GM18498 (cell line): Measurements from ENCODE around the gene IL23A.

ENCODE experiments used
- ATAC-seq: cut with Tn5 transposase; IDR thresholded peaks from one replicate; pipeline ENCODE4 v1.9.1; 2021; ENCODE audit warnings: mild to moderate bottlenecking, moderate library complexity; ENCODE audit not compliant: unreplicated experiment

The IL23A gene

DNA sequence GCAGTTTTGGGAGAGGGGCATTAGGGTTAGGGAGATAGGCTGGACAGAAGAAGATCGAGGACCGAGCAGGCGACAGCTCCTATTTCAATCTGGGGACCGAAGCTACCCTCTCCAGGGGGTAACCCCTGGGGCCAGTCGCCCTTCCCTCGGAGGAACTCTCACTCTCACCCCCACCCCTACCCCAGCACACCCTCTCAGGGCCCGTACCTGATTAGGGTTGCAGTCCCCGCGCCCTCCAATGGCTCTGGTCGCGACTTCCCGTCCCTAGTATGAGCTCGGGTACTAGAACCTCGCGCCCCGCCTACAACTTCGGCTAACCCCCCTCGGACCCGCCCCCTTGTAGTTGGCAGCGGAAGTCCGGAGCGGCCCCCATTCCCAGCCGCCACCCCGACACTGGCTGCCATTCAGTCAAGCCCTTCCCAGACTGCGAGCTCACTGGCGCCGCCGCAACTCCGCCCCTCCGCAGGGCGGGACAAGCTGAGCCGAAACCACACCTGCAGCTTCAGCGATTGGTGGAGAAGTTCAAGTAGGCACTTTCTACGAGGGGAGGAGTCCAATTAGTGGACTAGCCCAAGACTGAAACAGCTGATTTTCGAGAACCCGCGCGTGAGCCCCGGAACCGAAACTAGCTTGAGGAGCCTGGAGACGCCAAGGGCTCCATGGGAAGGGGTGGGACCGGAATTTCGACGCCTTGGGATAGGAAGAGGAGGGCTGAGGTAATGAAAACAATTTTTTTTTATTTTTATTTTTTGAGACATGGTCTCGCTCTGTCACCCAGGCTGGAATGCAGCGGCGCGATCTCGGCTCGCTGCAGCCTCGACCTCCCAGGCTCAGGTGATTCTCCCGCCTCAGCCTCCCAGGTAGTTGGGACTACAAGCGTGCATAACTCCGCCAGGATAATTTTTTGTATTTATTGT, 21.4 kb downstream of the IL23A start, which contains the start of gene STAT2:
TSS of gene STAT2 (minus strand) at position 257 of the 917 bp plus-strand sequence. CDS start 3,536 bp downstream, outside the sequence.
- ATAC-seq = peak; percentile 95

- no peak for ATAC-seq
Measured at GRCh38 chr12:56361487-56362129, 22.9 kb downstream of the IL23A start.

DNA sequence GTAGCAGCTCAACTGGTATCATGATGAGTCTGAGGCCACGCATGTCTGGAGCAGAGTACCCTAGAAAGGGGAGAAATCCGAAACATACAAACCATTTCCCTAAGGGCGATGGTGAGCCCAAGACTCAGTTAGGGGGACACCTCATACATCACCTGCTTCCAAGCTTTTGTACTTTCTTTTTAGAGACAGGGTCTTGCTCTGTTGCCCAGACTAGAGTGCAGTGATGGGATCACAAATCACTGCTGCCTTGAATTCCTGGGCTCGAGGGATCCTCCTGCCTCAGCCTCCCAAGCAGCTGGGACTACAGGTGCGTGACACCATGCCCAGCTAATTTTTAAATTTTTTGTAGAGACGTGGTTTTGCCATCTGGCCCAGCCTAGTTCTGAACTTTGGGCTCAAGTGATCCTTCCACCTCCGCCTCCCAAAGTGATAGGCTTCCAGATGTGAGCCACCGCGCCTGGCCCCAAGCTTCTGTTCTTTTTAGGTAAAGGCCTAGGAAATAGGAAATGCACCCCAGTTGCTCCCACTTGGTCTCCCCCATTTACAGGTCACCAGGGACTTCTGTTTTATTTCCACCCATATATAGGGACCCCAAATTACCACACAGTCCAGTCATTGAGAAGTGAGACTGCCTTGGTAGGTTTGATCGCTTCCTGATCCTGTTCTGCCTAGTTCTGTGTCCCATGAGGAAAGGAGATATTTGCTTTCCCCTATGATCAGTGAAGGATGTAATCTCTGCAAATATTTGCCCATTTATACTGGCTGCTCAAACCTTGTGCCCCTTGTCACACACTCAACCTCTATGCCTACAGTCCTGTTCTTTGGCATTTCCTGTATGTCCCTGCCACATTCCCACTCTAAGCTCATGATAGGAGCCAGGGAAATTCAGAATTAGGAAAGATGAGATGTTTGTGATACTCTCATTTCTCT, 23.7 kb downstream of the IL23A start, which contains the start of gene APOF:
TSS of gene APOF (minus strand) at position 728 of the 930 bp plus-strand sequence. CDS start at position 616, 112 bp downstream.
- ATAC-seq = no peak

- no peak for ATAC-seq
Measured at GRCh38 chr12:56366948-56367347, 28.3 kb downstream of the IL23A start.

DNA sequence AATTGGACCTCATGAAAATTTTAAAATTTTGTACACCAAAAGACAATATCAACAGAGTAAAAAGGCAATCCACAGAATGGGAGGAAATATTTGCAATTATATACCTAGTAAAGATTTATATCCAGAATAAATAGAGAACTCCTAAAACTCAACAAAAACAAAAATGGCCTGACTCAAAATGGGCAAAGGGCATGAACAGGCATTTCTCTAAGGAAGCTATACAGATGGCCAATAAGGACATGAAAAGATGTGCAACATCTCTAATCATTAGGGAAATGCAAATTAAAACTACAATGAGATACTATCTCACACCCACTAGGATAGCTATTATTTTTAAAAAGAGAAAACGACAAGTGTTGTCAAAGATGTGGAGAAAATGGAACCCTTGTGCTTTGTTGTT, 34.8 kb downstream of the IL23A start:
- ATAC-seq = no peak

- peak; percentile 28 for ATAC-seq
Measured at GRCh38 chr12:56374726-56375597, 36.3 kb downstream of the IL23A start.

- peak; percentile 83 for ATAC-seq
Measured at GRCh38 chr12:56375598-56376434, 37.1 kb downstream of the IL23A start.

DNA sequence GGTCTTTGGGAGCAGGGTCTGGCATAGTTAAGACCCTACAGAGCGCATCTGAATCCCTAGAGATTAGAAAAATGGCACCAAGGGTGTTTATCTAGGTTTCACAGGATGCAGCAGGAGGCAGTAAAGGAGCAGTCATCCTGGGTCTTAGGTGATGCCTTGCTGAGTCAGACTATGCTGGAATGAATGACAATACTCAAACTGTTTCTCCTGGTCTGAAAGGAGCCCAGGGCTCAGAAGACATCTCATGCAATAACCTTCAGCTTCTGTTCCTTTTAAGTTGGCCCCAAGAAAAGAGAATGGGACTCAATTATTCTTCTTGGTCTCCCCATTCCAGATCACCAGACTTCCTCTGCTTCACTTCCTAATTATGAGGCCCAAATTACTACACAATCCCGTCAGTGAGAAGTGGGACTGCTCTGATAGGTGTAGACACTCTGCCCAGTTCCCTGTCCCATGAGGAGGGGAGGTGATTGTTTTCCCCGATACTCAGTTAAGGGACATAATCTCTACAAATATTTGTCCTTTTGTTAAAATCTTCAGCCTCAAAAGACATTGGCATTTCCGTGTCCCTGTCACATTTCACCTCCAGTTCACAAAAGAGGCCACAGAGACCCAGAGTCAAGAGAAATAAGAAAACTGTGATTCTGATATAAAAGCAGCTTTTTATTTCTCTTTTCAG, 38.8 kb downstream of the IL23A start:
- ATAC-seq = no peak

GRCh38 chr12:56377989-56378316, 39.3 kb downstream of the IL23A start:
- no peak for ATAC-seq

DNA sequence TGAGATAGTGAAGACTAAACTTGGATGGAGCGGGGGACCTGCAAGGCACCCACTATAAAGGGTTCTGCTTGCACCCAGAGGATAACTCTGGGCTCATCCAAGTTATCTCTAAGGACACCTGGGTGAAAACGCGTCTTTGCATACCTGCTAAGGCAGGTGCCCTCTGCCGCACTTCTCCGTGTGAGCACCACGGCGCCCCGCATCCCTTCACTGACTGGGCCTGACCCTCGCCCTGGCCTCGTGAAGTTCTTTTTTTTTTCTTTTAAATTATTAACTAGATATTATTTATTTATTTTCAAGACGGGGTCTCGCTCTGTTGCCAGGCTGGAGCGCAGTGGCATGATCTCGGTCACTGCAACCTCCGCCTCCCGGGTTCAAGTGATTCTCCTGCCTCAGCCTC, 43.9 kb downstream of the IL23A start:
- no peak for ATAC-seq

DNA sequence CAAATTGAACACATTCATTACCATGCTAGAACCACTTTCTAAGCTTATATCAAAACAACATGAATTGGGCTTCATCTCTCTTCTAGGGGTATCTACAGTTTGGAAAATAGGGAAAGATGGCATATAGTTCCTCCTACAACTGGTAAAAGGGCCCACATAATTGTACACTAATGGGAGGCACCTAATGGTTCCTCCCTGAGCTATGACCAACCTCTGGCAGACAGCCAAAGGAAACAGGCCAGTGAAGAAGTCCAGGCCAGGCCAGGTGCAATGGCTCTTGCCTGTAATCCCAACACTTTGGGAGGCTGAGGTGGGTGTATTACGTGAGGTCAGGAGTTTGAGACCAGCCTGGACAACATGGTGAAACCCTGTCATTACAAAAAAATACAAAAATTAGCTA, 47.2 kb downstream of the IL23A start:
- no peak for ATAC-seq

- no peak for ATAC-seq
Measured at GRCh38 chr12:56387152-56387736, 48.6 kb downstream of the IL23A start.

- no peak for ATAC-seq
Measured at GRCh38 chr12:56389412-56389811, 50.7 kb downstream of the IL23A start.
